ENCODE data around the gene LRRC8A.

The LRRC8A gene

GRCh38 chr9:128902351-128903078 is 20.6 kb downstream of the LRRC8A start:
- TF ChIP-seq, protein P1, sequence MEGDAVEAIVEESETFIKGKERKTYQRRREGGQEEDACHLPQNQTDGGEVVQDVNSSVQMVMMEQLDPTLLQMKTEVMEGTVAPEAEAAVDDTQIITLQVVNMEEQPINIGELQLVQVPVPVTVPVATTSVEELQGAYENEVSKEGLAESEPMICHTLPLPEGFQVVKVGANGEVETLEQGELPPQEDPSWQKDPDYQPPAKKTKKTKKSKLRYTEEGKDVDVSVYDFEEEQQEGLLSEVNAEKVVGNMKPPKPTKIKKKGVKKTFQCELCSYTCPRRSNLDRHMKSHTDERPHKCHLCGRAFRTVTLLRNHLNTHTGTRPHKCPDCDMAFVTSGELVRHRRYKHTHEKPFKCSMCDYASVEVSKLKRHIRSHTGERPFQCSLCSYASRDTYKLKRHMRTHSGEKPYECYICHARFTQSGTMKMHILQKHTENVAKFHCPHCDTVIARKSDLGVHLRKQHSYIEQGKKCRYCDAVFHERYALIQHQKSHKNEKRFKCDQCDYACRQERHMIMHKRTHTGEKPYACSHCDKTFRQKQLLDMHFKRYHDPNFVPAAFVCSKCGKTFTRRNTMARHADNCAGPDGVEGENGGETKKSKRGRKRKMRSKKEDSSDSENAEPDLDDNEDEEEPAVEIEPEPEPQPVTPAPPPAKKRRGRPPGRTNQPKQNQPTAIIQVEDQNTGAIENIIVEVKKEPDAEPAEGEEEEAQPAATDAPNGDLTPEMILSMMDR (IDR thresholded peaks at IDR 0.05): no peak

GRCh38 chr9:128903079-128903461 is 21.1 kb downstream of the LRRC8A start:
- TF ChIP-seq, protein P1 (IDR thresholded peaks at IDR 0.05): no peak

GRCh38 chr9:128903871-128904620 is 22.1 kb downstream of the LRRC8A start:
- TF ChIP-seq, protein P1 (IDR thresholded peaks at IDR 0.05): no peak

- TF ChIP-seq, protein P1 (IDR thresholded peaks at IDR 0.05): no peak
Measured at GRCh38 chr9:128905964-128906363, 24.0 kb downstream of the LRRC8A start.

GRCh38 chr9:128906741-128907140 is 24.8 kb downstream of the LRRC8A start:
- TF ChIP-seq, protein P1 (IDR thresholded peaks at IDR 0.05): no peak

DNA sequence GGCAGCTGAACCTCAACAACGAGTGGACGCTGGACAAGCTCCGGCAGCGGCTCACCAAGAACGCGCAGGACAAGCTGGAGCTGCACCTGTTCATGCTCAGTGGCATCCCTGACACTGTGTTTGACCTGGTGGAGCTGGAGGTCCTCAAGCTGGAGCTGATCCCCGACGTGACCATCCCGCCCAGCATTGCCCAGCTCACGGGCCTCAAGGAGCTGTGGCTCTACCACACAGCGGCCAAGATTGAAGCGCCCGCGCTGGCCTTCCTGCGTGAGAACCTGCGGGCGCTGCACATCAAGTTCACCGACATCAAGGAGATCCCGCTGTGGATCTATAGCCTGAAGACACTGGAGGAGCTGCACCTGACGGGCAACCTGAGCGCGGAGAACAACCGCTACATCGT is 26.4 kb downstream of the LRRC8A start:
- TF ChIP-seq, protein P1 (IDR thresholded peaks at IDR 0.05): no peak

DNA sequence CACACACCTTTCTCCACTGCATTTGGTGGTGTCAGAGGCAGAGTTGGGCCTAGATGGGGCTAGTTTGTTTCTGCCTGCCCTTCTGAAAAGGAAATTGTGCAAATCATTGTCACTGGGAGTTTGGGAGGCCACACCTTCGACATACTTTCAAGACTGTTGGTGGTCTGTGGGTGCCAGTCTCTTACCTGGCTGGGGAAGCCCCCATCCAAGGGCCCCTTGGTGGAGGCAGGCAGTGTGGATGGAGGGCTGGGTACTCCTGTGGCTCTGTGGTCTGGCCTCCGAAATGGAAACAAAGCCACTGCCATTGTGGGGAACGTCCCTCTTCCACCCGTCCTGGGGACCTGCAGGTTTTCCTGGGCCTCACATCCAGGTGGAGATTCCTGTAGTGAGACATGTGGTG is 27.9 kb downstream of the LRRC8A start:
- TF ChIP-seq, protein P1 (IDR thresholded peaks at IDR 0.05): no peak

Measured in LNCAP (cell line).